Fibroblast of skin of scalp (primary cell): Measurements from ENCODE around the gene WNK3.

Source experiments
- DNase-seq: peaks from one replicate; pipeline ENCODE4 v3.0.0-alpha.2; 2013

WNK3 gene

GRCh38 chrX:54166915-54167314 is 190.9 kb downstream of the WNK3 start:
- no peak for DNase-seq

GRCh38 chrX:54157561-54157960 is 200.3 kb downstream of the WNK3 start:
- no peak for DNase-seq
